H9 (cell line): ENCODE data around the gene TCEAL4. TPM values are rescaled to one million over a fixed set of nuclear protein-coding genes. Genes with fewer than 3 reads are reported as not detected.

Experiments used
- DNase-seq: peaks from one replicate; pipeline ENCODE4 v3.0.0-alpha.2; 2017
- H2AFZ ChIP-seq: one replicate; pipeline ENCODE4 v1.6.1; 2013; ENCODE audit warnings: mild to moderate bottlenecking, low read length, control low read depth, moderate library complexity
- H2AK5ac ChIP-seq: 2 replicates; pipeline ENCODE4 v1.6.1; 2013; ENCODE audit warnings: low read length, control low read depth, mixed read lengths; ENCODE audit not compliant: insufficient read length
- H2BK120ac ChIP-seq: one replicate; pipeline ENCODE4 v1.6.1; 2013; ENCODE audit warnings: low read depth, mild to moderate bottlenecking, low read length, control low read depth, inconsistent platforms; ENCODE audit not compliant: poor library complexity, severe bottlenecking
- H2BK12ac ChIP-seq: 2 replicates; pipeline ENCODE4 v1.6.1; 2013; ENCODE audit warnings: low read length, control low read depth, mixed read lengths, low read depth; ENCODE audit not compliant: insufficient read length
- H2BK15ac ChIP-seq: 2 replicates; pipeline ENCODE4 v1.6.1; 2013; ENCODE audit warnings: low read depth, low read length, control low read depth
- H2BK20ac ChIP-seq: one replicate; pipeline ENCODE4 v1.6.1; 2013; ENCODE audit warnings: low read depth, mild to moderate bottlenecking, low read length, control low read depth, inconsistent platforms; ENCODE audit not compliant: poor library complexity, severe bottlenecking
- H2BK5ac ChIP-seq: 2 replicates; pipeline ENCODE4 v1.6.1; 2013; ENCODE audit warnings: low read length, control low read depth, mixed read lengths; ENCODE audit not compliant: insufficient read length
- H3K14ac ChIP-seq: 2 replicates; pipeline ENCODE4 v1.6.1; 2013; ENCODE audit warnings: low read length, control low read depth; ENCODE audit not compliant: insufficient read depth
- H3K18ac ChIP-seq: 2 replicates; pipeline ENCODE4 v1.6.1; 2013; ENCODE audit warnings: low read depth, mild to moderate bottlenecking, mixed read lengths, low read length, control low read depth; ENCODE audit not compliant: insufficient read length
- H3K23ac ChIP-seq: 2 replicates; pipeline ENCODE4 v1.6.1; 2013; ENCODE audit warnings: low read length, control low read depth, mixed read lengths, low read depth; ENCODE audit not compliant: insufficient read length
- H3K23me2 ChIP-seq: 2 replicates; pipeline ENCODE4 v1.6.1; 2013; ENCODE audit warnings: low read depth, mild to moderate bottlenecking, mixed read lengths, low read length, control low read depth; ENCODE audit not compliant: insufficient read length, poor library complexity, severe bottlenecking
- H3K27ac ChIP-seq: 2 replicates; pipeline ENCODE4 v1.5.1; 2013; ENCODE audit warnings: low read length, control low read depth, mixed read lengths, low read depth; ENCODE audit not compliant: insufficient read length
- H3K27me3 ChIP-seq: 2 replicates; pipeline ENCODE4 v1.6.1; 2013; ENCODE audit warnings: low read length, control low read depth, inconsistent platforms; ENCODE audit not compliant: insufficient read depth
- H3K4ac ChIP-seq: 2 replicates; pipeline ENCODE4 v1.6.1; 2013; ENCODE audit warnings: low read depth, mild to moderate bottlenecking, control low read depth, inconsistent platforms, low read length, moderate library complexity
- H3K4me1 ChIP-seq: 2 replicates; pipeline ENCODE4 v1.6.1; 2013; ENCODE audit warnings: low read length, control low read depth, inconsistent platforms; ENCODE audit not compliant: insufficient read depth
- H3K4me2 ChIP-seq: 2 replicates; pipeline ENCODE4 v1.6.1; 2013; ENCODE audit warnings: low read length, control low read depth, mixed read lengths; ENCODE audit not compliant: insufficient read length, insufficient read depth
- H3K56ac ChIP-seq: 2 replicates; pipeline ENCODE4 v1.6.1; 2013; ENCODE audit warnings: low read depth, mild to moderate bottlenecking, mixed read lengths, low read length, control low read depth; ENCODE audit not compliant: insufficient read length
- H3K79me1 ChIP-seq: 2 replicates; pipeline ENCODE4 v1.6.1; 2013; ENCODE audit warnings: low read depth, mild to moderate bottlenecking, moderate library complexity, low read length, control low read depth, inconsistent platforms; ENCODE audit not compliant: insufficient read depth, poor library complexity, severe bottlenecking
- H3K79me2 ChIP-seq: 2 replicates; pipeline ENCODE4 v1.6.1; 2013; ENCODE audit warnings: low read length, control low read depth, inconsistent platforms; ENCODE audit not compliant: insufficient read depth
- H3K9ac ChIP-seq: 2 replicates; pipeline ENCODE4 v1.6.1; 2013; ENCODE audit warnings: low read length, control low read depth, mixed read lengths; ENCODE audit not compliant: insufficient read length; ENCODE audit errors: extremely low read depth
- H3K9me3 ChIP-seq: one replicate; pipeline ENCODE4 v1.6.1; 2013; ENCODE audit warnings: low read depth, low read length, inconsistent platforms; ENCODE audit not compliant: control insufficient read depth
- H3T11ph ChIP-seq: one replicate; pipeline ENCODE4 v1.6.1; 2013; ENCODE audit warnings: mild to moderate bottlenecking, low read length, control low read depth, inconsistent platforms
- H4K20me1 ChIP-seq: one replicate; pipeline ENCODE4 v1.6.1; 2013; ENCODE audit not compliant: control insufficient read depth, insufficient read length, insufficient read depth
- H4K5ac ChIP-seq: 2 replicates; pipeline ENCODE4 v1.6.1; 2013; ENCODE audit warnings: low read depth, mild to moderate bottlenecking, mixed read lengths, low read length, control low read depth; ENCODE audit not compliant: insufficient read length
- H4K8ac ChIP-seq: replicated peaks from 2 replicates; pipeline ENCODE4 v1.6.1; 2013; ENCODE audit warnings: low read length, control low read depth, mixed read lengths, low read depth; ENCODE audit not compliant: insufficient read length
- H4K91ac ChIP-seq: 2 replicates; pipeline ENCODE4 v1.6.1; 2013; ENCODE audit warnings: low read depth, mild to moderate bottlenecking, moderate library complexity, mixed read lengths, low read length, control low read depth; ENCODE audit not compliant: insufficient read length
- H3K27ac Mint-ChIP-seq, 3 experiments: 2 replicates in 2 of 3; 3 replicates in 1 of 3; pipeline ENCODE4 v1.8.0; 2020 to 2021; ENCODE audit warnings: mixed read lengths in 3 of 3, mild to moderate bottlenecking in 1 of 3, moderate library complexity in 1 of 3
- H3K27me3 Mint-ChIP-seq: 2 replicates; pipeline ENCODE4 v1.8.0; 2021; ENCODE audit warnings: low read depth, mild to moderate bottlenecking, moderate library complexity, mixed read lengths
- H3K36me3 Mint-ChIP-seq, 3 experiments: 2 replicates in 2 of 3; 3 replicates in 1 of 3; pipeline ENCODE4 v1.8.0; 2020 to 2021; ENCODE audit warnings: low read depth in 3 of 3, mixed read lengths in 3 of 3; ENCODE audit not compliant: insufficient read depth in 1 of 3
- H3K4me1 Mint-ChIP-seq, 2 experiments: 2 replicates each; pipeline ENCODE4 v1.8.0; 2020; ENCODE audit warnings: mixed read lengths in 2 of 2
- H3K4me3 Mint-ChIP-seq, 2 experiments: 2 replicates in 1 of 2; 3 replicates in 1 of 2; pipeline ENCODE4 v1.8.0; 2020 to 2021; ENCODE audit warnings: mild to moderate bottlenecking in 2 of 2, mixed read lengths in 2 of 2, moderate library complexity in 1 of 2
- H3K9me3 Mint-ChIP-seq, 2 experiments: 2 replicates in 1 of 2; 3 replicates in 1 of 2; pipeline ENCODE4 v1.8.0; 2020; ENCODE audit warnings: mild to moderate bottlenecking in 2 of 2, mixed read lengths in 2 of 2, moderate library complexity in 1 of 2
- CTCF ChIP-seq: fragments of 200-600 bp; sonication (generic); conservative IDR thresholded peaks from 3 replicates; pipeline ENCODE4 v1.8.0; 2021; ENCODE audit warnings: antibody characterized with exemption, mild to moderate bottlenecking
- total RNA-seq: library from RNA; stranded (reverse); gene quantifications from 2 replicates; pipeline ENCODE4 v1.2.1, GENCODE V29; 2021

Gene TCEAL4
- total RNA-seq, 1 experiment from 2014 or later = 49.9 TPM

DNA sequence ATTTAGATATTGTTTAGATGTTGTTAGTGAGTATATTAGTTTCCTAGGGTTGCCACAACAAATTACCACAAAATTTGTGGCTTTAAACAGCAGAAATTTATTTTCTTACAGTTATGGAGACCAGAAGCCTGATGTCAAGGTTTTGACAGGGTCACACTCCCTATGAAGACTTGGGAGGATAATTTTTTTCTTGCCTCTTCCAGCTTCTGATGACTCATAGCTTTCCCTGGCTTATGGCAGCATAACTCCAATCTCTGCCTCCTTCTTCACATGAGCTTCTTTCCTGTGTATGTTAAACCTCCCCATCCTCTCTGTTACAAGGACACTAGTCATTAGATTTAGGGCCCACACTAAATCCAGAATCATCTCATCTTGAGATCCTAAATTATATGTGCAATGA, 45.2 kb upstream of the TCEAL4 start:
- no peak overlapping the region for H3T11ph ChIP-seq
- no peaks in the 10 kb centered on the region; the same call in 1 of the 2 replicates for H3K27me3 Mint-ChIP-seq
- no peak for DNase-seq
- no peak overlapping the region for H4K91ac ChIP-seq
- no peak overlapping the region for H4K8ac ChIP-seq
- no peaks in the 10 kb centered on the region for H3K79me1 ChIP-seq
- no peak overlapping the region for H2BK120ac ChIP-seq
- no peaks in the 10 kb centered on the region for H3K36me3 Mint-ChIP-seq
- no peak overlapping the region for H3K14ac ChIP-seq
- H3K9me3 Mint-ChIP-seq = peaks cover 0 to 27% of the 10 kb centered on the region in 2 experiments; a peak in 2 of 5 replicates
- H3K9me3 ChIP-seq = no peaks in the 10 kb centered on the region
- H2BK5ac ChIP-seq = no peak overlapping the region
- no peak overlapping the region for H3K27ac ChIP-seq
- H3K23ac ChIP-seq = no peak overlapping the region
- no peak overlapping the region for H2AK5ac ChIP-seq
- no peak overlapping the region for H3K9ac ChIP-seq
- H3K4me2 ChIP-seq = no peak overlapping the region
- H3K4me1 Mint-ChIP-seq = peaks cover 4 to 5% of the 10 kb centered on the region in 2 experiments
- no peak overlapping the region for H3K56ac ChIP-seq
- no peak for TF ChIP-seq CTCF
- H3K4me1 ChIP-seq = no peaks in the 10 kb centered on the region
- H3K79me2 ChIP-seq = no peaks in the 10 kb centered on the region
- no peaks in the 10 kb centered on the region for H4K20me1 ChIP-seq
- no peak overlapping the region for H3K27ac Mint-ChIP-seq
- no peak overlapping the region for H3K4me3 Mint-ChIP-seq
- no peak overlapping the region for H3K18ac ChIP-seq
- no peak overlapping the region for H2BK12ac ChIP-seq
- peaks cover 2% of the 10 kb centered on the region for H3K23me2 ChIP-seq
- no peak overlapping the region for H3K4ac ChIP-seq
- H2BK20ac ChIP-seq = no peak overlapping the region
- H2AFZ ChIP-seq = no peak overlapping the region
- no peak overlapping the region for H2BK15ac ChIP-seq
- H4K5ac ChIP-seq = no peak overlapping the region
- H3K27me3 ChIP-seq = no peaks in the 10 kb centered on the region
